CD14-positive monocyte (primary cell): Measurements from ENCODE around the gene UGT2B11. TPM values are rescaled to one million over a fixed set of nuclear protein-coding genes. Genes with fewer than 3 reads are reported as not detected.
"Not testable (repeated sequence)": the region's sequence is repeated elsewhere in the genome, so short reads cannot be mapped to it uniquely, and the experiment has no call there.

Experiments
- DNase-seq, 3 donors: peaks; one replicate each; pipeline ENCODE4 v3.0.0-alpha.2; 2011 to 2022
- H2AFZ ChIP-seq: 2 replicates; pipeline ENCODE4 v1.6.0; 2012; ENCODE audit warnings: mild to moderate bottlenecking, low read depth, low read length, inconsistent platforms; ENCODE audit not compliant: insufficient read depth, poor library complexity, severe bottlenecking
- H3K27ac ChIP-seq, 2 donors: 1 replicate in 1 of 2; 2 replicates in 1 of 2; pipeline ENCODE4 v1.5.1; 2012 to 2013; ENCODE audit warnings: low read length in 2 of 2, control low read depth in 1 of 2, inconsistent platforms in 1 of 2, low read depth in 1 of 2, mild to moderate bottlenecking in 1 of 2
- H3K27me3 ChIP-seq, 2 donors: one replicate each; pipeline versions ENCODE4 v1.6.0 to v1.6.1; 2011 to 2013; ENCODE audit warnings: low read length in 2 of 2; ENCODE audit not compliant: control insufficient read depth in 2 of 2, insufficient read depth in 2 of 2
- H3K36me3 ChIP-seq, 2 donors: replicated peaks in 1 of 2; 1 replicate in 1 of 2; 2 replicates in 1 of 2; pipeline versions ENCODE4 v1.5.1 to v1.6.1; 2012 to 2013; ENCODE audit warnings: low read length in 2 of 2, control low read depth in 1 of 2, inconsistent platforms in 1 of 2, mild to moderate bottlenecking in 1 of 2; ENCODE audit not compliant: insufficient read depth in 2 of 2, control insufficient read depth in 1 of 2
- H3K4me1 ChIP-seq, 2 donors: 1 replicate in 1 of 2; 2 replicates in 1 of 2; pipeline versions ENCODE4 v1.5.1 to v1.6.1; 2012 to 2013; ENCODE audit warnings: low read length in 2 of 2, control low read depth in 1 of 2, inconsistent platforms in 1 of 2, mild to moderate bottlenecking in 1 of 2, moderate library complexity in 1 of 2; ENCODE audit not compliant: insufficient read depth in 2 of 2, control insufficient read depth in 1 of 2
- H3K4me2 ChIP-seq: replicated peaks from 2 replicates; pipeline ENCODE3; 2012; ENCODE audit warnings: low read length, moderate library complexity, mild to moderate bottlenecking; ENCODE audit not compliant: poor library complexity, severe bottlenecking; ENCODE audit errors: extremely low read depth
- H3K4me3 ChIP-seq, 3 experiments: fragments of 200-600 bp in 1 of 3; sonication (generic) in 1 of 3; replicated peaks in 1 of 3; 1 replicate in 2 of 3; 2 replicates in 1 of 3; pipeline ENCODE4 v1.5.1; 2011 to 2013; ENCODE audit warnings: low read length in 3 of 3, mild to moderate bottlenecking in 3 of 3, control low read depth in 2 of 3, low read depth in 2 of 3, inconsistent platforms in 1 of 3, moderate library complexity in 1 of 3
- H3K79me2 ChIP-seq: 2 replicates; pipeline ENCODE4 v1.6.0; 2012; ENCODE audit warnings: mild to moderate bottlenecking, control low read depth, inconsistent platforms, low read length, moderate library complexity; ENCODE audit not compliant: insufficient read depth
- H3K9ac ChIP-seq: 2 replicates; pipeline ENCODE4 v1.6.0; 2017; ENCODE audit warnings: low read length, mild to moderate bottlenecking; ENCODE audit not compliant: insufficient read depth, poor library complexity, severe bottlenecking
- H3K9me3 ChIP-seq, 2 donors: replicated peaks in 1 of 2; 1 replicate in 1 of 2; 2 replicates in 1 of 2; pipeline versions ENCODE4 v1.5.1 to v1.6.1; 2012 to 2013; ENCODE audit warnings: low read length in 2 of 2, control low read depth in 1 of 2; ENCODE audit not compliant: control insufficient read depth in 1 of 2, insufficient read depth in 1 of 2
- H4K20me1 ChIP-seq: 2 replicates; pipeline ENCODE4 v1.6.0; 2012; ENCODE audit warnings: mild to moderate bottlenecking, low read length, control low read depth, moderate library complexity; ENCODE audit not compliant: insufficient read depth
- H3K27ac Mint-ChIP-seq, 7 donors: one replicate each; pipeline ENCODE4 v1.8.0; 2020; ENCODE audit warnings: mild to moderate bottlenecking in 7 of 7, mixed read lengths in 7 of 7, moderate library complexity in 6 of 7, inconsistent platforms in 2 of 7
- H3K27me3 Mint-ChIP-seq, 3 donors: one replicate each; pipeline ENCODE4 v1.8.0; 2021 to 2022; ENCODE audit warnings: low read depth in 3 of 3, mild to moderate bottlenecking in 3 of 3, mixed read lengths in 3 of 3, moderate library complexity in 3 of 3, inconsistent platforms in 1 of 3
- H3K36me3 Mint-ChIP-seq, 2 donors: one replicate each; pipeline ENCODE4 v1.8.0; 2020; ENCODE audit warnings: mixed read lengths in 2 of 2, inconsistent platforms in 1 of 2, mild to moderate bottlenecking in 1 of 2
- H3K4me1 Mint-ChIP-seq: one replicate; pipeline ENCODE4 v1.8.0; 2020; ENCODE audit warnings: mild to moderate bottlenecking, mixed read lengths
- H3K4me3 Mint-ChIP-seq, 2 donors: one replicate each; pipeline ENCODE4 v1.8.0; 2020; ENCODE audit warnings: mild to moderate bottlenecking in 2 of 2, mixed read lengths in 2 of 2, moderate library complexity in 1 of 2
- H3K9me3 Mint-ChIP-seq, 7 donors: one replicate each; pipeline ENCODE4 v1.8.0; 2020 to 2022; ENCODE audit warnings: mixed read lengths in 7 of 7, mild to moderate bottlenecking in 6 of 7, moderate library complexity in 6 of 7, inconsistent platforms in 2 of 7
- WGBS: methylation state at CpG from one replicate; pipeline ENCODE4 v1.1.5; 2013; ENCODE audit warnings: missing lambda C conversion rate; ENCODE audit not compliant: insufficient coverage; 5-methylcytosine and 5-hydroxymethylcytosine counted together
- intact Hi-C, 2 donors: fragments of 100-400 bp; cut with micrococcal nuclease; formaldehyde crosslinking; loops; one replicate each; pipeline versions ENCODE4 v1.15.0 to v1.15.1; 2023
- polyA plus RNA-seq, 3 donors: library from polyadenylated mRNA; depleted of rRNA in 1 of 3; unstranded in 2 of 3; stranded (reverse) in 1 of 3; fragments of 300-500 nt in 2 of 3; fragments of >200 nt in 1 of 3; fragmentation: Illumina TruSeq in 2 of 3; gene quantifications; 1 replicate in 2 of 3; 2 replicates in 1 of 3; pipeline ENCODE4 v1.2.3, GENCODE V29; 2012 to 2021
- TF ChIP-seq, protein P1 (sequence below): fragments of 200-600 bp; IDR thresholded peaks from one replicate; pipeline ENCODE4 v1.8.0; 2022; ENCODE audit warnings: antibody characterized with exemption, mild to moderate bottlenecking

The UGT2B11 gene
- polyA plus RNA-seq, 3 donors = not detected

DNA sequence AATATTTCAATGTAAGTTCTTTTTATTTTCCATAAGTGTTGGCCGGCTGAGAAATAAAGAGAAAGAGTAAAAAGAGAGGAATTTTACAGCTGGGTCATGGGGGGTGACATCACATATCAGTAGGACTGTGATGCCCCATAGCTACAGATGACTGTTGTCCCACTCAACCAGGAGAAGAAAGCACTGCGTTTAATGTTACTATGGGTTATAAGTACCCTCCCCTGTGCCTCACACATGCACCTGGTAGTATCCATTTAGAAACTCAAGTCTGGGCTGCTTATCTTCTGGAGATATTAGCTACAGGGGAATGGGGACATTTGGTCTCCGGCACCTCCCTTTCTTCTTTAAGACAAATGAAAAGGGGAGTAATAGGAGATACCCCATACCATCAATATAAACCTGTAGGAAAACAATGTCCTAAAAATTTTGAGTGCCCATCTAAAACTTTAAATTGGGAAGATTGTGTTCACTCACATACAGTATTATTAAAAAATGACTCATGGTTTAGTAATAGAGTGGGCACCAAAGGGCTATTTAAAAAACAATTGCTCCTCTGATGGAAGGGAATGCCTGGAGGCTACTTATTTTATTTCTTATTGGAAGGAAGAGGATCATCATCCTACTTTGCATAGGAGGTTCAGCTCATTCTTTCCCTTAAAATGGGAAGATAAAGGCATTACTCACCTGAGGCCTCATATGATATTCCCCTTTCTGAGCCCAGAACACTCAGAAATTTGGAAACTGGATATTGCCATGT is 18.2 kb downstream of the UGT2B11 start:
- Mint-ChIP-seq H3K4me1 (no peaks in the 10 kb centered on the region), H3K9me3 (peaks cover 0 to 11% (median 6%) of the 10 kb centered on the region in 7 donors), H3K4me3 (no peak overlapping the region), H3K27ac (no peak overlapping the region), H3K27me3 (peaks cover 1 to 2% (median 1%) of the 10 kb centered on the region in 3 donors), H3K36me3 (no peaks in the 10 kb centered on the region)
- DNase-seq = no peak
- intact Hi-C loops = no loop called here
- TF ChIP-seq, protein P1, sequence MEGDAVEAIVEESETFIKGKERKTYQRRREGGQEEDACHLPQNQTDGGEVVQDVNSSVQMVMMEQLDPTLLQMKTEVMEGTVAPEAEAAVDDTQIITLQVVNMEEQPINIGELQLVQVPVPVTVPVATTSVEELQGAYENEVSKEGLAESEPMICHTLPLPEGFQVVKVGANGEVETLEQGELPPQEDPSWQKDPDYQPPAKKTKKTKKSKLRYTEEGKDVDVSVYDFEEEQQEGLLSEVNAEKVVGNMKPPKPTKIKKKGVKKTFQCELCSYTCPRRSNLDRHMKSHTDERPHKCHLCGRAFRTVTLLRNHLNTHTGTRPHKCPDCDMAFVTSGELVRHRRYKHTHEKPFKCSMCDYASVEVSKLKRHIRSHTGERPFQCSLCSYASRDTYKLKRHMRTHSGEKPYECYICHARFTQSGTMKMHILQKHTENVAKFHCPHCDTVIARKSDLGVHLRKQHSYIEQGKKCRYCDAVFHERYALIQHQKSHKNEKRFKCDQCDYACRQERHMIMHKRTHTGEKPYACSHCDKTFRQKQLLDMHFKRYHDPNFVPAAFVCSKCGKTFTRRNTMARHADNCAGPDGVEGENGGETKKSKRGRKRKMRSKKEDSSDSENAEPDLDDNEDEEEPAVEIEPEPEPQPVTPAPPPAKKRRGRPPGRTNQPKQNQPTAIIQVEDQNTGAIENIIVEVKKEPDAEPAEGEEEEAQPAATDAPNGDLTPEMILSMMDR = no peak
- Histone ChIP-seq H3K4me1 (no peaks in the 10 kb centered on the region), H4K20me1 (no peaks in the 10 kb centered on the region), H3K4me3 (no peak overlapping the region), H2AFZ (no peak overlapping the region), H3K27ac (no peak overlapping the region), H3K27me3 (no peaks in the 10 kb centered on the region), H3K79me2 (no peaks in the 10 kb centered on the region), H3K36me3 (no peaks in the 10 kb centered on the region), H3K9me3 (no peaks in the 10 kb centered on the region), H3K4me2 (no peak overlapping the region), H3K9ac (no peak overlapping the region)
- WGBS = no CpG with 5 or more reads among the region's 3 CpGs

DNA sequence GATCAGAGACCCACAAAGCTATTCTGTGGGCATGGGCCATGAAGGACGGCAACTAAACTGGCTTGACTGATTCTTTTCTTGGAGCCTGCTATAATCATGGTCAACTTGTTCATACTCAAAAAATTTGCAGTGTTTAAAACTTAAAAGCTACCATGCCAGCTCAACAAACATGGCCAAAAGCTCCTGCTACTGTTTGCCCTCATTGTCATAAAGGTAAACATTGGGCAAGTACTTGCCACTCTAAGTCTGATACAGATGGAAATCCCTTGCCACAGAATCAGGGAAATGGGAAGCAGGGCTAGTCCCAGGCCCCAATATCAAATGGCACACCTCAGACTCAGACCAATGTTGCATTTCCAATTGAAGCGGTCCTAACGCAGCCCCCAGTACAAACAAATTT is 20.4 kb downstream of the UGT2B11 start:
- Histone ChIP-seq H3K36me3 (no peaks in the 10 kb centered on the region), H3K4me2 (no peak overlapping the region), H3K4me1 (no peaks in the 10 kb centered on the region), H3K79me2 (no peaks in the 10 kb centered on the region), H3K9me3 (no peaks in the 10 kb centered on the region), H3K27ac (no peak overlapping the region), H3K27me3 (no peaks in the 10 kb centered on the region), H2AFZ (no peak overlapping the region), H3K9ac (no peak overlapping the region), H3K4me3 (no peak overlapping the region), H4K20me1 (no peaks in the 10 kb centered on the region)
- Mint-ChIP-seq H3K27ac (no peak overlapping the region), H3K36me3 (no peaks in the 10 kb centered on the region), H3K4me1 (no peaks in the 10 kb centered on the region), H3K4me3 (no peak overlapping the region), H3K27me3 (peaks cover 1 to 2% (median 1%) of the 10 kb centered on the region in 3 donors), H3K9me3 (peaks cover 0 to 11% (median 6%) of the 10 kb centered on the region in 7 donors)
- TF ChIP-seq, protein P1 = no peak
- intact Hi-C loops = no loop called here
- 100% methylated on average over 3 of the region's 3 CpGs for WGBS
- DNase-seq = no peak

DNA sequence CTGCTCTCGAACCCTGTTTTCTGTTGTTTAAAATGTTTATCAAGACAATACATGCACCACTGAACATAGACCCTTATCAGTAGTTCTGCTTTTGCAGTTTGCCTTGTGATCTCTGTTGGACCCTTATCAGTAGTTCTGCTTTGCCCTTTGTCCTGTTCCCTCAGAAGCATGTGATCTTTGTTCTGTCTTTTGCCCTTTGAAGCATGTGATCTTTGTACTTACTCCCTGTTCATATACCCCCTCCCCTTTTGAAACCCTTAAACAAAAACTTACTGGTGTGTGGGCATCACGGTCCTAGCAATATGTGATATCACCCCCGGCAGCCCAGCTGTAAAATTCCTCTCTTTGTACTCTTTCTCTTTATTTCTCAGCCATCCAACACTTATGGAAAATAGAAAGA is 22.6 kb downstream of the UGT2B11 start:
- H3K27ac Mint-ChIP-seq, H3K27me3 Mint-ChIP-seq: not testable (repeated sequence)
- WGBS = no CpG with 5 or more reads among the region's 3 CpGs

More for the DNA sequence above, 22.6 kb downstream of the UGT2B11 start:
- H3K4me3 ChIP-seq, H3K4me3 Mint-ChIP-seq, H3K4me1 ChIP-seq, intact Hi-C loops, H2AFZ ChIP-seq, H3K9ac ChIP-seq, H4K20me1 ChIP-seq, H3K36me3 Mint-ChIP-seq, H3K9me3 ChIP-seq, H3K36me3 ChIP-seq, H3K79me2 ChIP-seq, H3K4me1 Mint-ChIP-seq, H3K27me3 ChIP-seq, H3K4me2 ChIP-seq, DNase-seq, H3K27ac ChIP-seq, H3K9me3 Mint-ChIP-seq: not testable (repeated sequence)
